Fibroblast of gingiva (primary cell): ENCODE measurements around the gene SLC25A18.
A peak's percentile ranks its signal among the peaks of the same experiment; 100 is the strongest.
"Not testable (repeated sequence)": the region's sequence is repeated elsewhere in the genome, so short reads cannot be mapped to it uniquely, and the experiment has no call there.

ENCODE experiments used
- DNase-seq: peaks from one replicate; pipeline ENCODE4 v3.0.0-alpha.2; 2011; ENCODE audit warnings: low read depth

Gene SLC25A18

DNA sequence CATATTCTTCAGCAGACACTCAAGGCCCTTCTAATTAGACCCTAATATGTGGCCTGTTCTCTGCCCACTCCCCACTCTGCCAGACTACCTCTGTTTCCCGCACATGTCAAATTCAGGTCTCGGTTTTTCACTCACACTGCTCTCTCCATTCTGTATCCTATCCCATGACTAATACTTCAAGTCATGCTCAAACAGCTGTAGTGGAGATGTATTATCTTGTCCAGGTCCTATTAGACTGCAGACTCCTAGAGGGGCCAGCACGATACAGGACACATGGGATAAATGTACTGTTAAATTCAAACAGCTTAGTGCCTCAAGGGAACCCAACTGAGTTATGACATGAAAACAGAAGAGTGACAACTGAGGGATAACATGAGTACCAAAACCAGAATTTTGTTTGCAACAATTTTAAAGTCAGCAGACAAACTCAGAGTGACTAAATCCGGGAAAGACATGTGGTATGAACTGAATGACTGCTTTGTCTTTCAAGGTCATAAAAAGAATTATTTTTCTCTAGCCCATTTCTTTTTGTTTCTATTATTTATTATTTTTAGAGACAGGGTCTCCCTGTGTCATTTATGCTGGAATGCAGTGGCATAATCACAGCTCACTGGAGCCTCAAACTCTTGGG is 44.7 kb downstream of the SLC25A18 start:
- DNase-seq = no peak

DNA sequence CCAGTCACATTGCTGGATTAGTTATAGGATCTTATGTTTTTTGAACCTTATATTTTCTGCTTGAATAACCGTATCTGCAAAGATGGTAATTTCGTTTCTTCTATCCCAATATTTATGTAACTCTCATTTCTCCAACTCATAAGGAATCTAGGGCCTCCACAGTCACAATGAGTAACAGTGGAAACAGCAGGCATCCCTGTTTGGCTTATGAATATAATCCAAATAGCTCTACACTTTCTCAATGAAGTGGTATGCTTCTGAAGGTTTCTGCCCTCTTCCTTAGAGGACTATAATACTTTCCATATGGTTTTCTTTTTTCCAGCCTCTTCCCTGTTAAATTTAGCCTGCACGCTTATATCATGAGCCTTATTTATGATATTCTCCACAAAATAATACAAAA is 48.8 kb downstream of the SLC25A18 start:
- DNase-seq = peak; percentile 46

DNA sequence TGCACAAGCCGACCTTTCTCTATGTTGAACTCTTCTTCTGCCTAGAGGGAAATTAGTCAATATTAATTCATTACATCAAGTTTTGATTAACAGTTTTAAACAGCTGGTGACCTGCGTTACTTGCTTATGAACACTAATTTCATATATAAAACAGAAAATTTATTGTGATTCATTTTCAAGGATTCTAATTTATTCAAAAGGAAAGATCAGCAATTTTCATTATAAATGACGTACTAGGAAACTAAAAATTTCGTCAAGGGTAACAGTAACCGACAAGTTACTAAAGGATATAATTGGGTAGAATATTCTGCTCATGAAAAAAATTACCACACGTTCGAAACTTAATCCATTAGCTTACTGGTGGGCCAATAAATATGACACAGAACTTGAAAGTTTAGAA is 50.0 kb downstream of the SLC25A18 start:
- DNase-seq = no peak

DNA sequence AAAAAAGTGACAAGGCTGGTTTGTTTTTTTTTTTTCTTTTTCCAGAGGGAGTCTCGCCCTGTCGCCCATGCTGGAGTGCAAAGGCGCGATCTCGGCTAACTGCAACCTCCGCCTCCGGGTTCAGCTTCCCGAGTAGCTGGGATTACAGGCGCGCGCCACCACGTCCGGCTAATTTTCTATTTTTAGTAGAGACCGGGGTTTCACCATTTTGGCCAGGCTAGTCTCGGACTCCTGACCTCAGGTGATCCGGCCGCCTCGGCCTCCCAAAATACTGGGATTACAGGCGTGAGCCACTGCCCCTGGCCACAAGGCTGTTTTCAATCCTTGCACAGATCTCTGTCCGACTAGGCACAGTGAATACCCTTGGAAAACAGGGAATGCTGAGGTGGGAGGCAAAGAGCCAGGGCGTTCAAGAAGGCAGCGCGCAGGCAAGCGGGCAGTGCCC is 64.7 kb downstream of the SLC25A18 start:
- no peak for DNase-seq

DNA sequence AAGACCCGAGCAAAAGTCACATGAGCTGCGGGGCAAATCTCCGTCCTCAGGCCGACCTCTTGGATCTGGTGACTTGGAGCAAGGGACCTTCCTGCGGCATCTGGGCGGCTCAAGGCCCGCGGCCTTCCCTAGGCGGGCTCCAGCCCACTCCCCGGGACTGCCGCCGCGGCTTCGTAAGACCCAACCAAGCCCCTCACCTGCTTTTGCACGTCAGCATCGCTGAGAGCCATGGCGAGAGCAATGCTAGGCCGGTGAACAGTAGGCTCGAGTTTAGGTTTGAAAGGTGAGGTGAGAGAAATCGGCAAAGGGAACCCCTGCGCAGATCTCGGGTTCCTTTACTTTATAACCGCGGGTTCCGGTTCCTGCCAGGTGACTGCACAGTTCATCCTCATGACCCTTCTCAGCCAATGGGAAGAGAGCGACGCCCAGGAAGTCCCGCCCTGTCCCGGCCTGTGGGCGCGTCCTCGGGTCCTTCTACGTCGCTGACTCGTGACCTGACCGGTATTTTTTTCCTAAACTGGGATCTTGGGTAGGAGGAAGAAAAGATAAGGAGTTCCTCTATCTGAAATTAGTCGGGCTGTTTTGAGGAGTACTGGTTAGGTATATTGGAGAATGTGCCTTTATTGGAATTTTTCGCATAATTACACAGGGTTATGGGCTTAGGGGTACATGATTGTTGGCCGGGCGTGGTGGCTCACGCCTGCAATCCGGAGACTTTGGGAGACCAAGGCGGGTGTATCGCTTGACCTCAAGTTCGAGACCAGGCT is 65.3 kb downstream of the SLC25A18 start, which contains the start of gene ATP6V1E1:
TSS of gene ATP6V1E1 (minus strand) at position 344 of the 767 bp plus-strand sequence. CDS start at position 230, 114 bp downstream.
- DNase-seq = peak; percentile 96

GRCh38 chr22:17629173-17629489 is 65.8 kb downstream of the SLC25A18 start:
- no peak for DNase-seq

DNA sequence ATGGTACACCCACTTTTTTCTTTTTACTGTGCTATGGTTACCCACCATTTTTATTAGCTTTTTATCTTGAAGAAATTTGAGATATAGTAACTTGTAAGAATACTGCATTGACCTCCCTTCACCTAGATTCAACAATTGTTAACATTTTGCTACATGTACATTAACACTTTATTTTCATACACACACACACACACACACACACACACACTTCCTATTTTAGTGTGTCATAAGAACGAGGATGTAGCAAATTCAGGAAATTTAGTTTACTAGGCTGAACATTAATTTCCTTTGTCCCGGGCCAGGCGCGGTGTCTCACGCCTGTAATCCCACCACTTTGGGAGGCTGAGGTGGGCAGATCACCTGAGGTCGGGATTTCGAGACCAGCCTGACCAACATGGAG is 66.3 kb downstream of the SLC25A18 start:
- no peak for DNase-seq

DNA sequence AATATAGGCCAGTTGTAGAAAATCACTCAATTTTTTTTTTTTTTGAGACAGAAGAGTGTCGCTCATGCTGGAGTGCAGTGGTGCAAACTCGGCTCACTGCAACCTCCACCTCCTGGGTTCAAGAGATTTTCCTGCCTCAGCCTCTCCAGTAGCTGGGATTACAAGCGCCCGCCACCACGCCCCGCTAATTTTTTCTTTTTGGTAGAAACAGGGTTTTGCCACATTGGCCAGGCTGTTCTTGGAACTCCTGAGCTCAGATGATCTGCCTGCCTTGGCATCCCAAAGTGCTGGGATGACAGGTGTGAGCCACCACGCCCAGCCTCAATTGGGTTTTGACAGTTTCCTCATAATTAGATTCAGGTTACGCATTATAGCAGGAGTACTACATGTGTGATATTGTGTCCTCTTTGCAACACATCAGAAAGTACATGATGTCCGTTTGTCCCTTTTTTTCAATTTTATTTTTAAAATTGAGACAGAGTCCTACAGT is 67.8 kb downstream of the SLC25A18 start:
- DNase-seq = no peak

GRCh38 chr22:17633217-17633997 is 70.1 kb downstream of the SLC25A18 start:
- peak; percentile 34 for DNase-seq

DNA sequence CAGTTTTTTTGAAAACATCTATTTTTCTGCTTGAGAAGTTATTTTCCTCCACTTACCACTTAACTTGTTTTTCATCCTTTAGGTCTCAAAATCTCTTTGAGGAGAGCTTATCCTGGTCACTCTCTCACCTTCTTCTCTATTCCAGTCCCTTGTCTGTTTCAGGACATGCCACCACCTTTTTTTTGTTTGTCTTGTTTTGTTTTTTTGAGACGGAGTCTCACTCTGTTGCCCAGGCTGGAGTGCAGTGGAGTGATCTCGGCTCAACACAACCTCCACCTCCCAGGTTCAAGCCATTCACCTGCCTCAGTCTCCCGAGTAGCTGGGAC is 70.7 kb downstream of the SLC25A18 start:
- no peak for DNase-seq

DNA sequence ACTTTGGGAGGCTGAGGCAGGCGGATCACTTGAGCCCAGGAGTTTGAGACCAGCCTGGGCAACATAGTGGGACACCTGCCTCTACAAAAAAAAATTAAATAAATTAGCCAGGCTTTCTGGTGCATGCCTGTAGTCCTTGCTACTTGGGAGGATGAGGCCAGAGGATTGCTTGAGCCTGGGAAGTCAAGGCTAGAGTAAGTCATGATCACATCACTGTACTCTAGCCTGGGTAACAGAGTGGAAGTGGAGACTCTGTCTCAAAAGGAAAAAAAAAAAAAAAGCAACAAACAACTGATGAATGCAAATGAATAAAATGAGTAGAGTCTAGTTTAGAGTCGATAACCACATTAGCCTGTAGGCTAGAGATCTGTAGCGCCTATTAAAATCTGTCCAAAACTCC is 71.4 kb downstream of the SLC25A18 start:
- no peak for DNase-seq

DNA sequence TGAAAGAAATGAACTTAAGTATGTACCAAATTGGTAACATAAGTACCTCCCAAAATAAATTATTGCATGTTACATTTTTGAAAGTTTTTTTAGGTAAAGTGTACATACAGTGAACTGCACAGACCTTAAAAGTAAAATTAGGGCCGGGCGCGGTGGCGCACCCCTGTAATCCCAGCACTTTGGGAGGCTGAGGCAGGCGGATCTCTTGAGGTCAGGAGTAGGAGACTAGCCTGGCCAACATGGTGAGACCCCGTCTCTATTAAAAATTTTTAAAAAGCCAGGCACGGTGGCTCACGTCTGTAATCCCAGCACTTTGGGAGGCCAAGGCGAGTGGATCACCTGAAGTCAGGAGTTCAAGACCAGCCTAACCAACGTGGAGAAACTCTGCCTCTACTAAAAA is 73.6 kb downstream of the SLC25A18 start:
- not testable (repeated sequence) for DNase-seq

DNA sequence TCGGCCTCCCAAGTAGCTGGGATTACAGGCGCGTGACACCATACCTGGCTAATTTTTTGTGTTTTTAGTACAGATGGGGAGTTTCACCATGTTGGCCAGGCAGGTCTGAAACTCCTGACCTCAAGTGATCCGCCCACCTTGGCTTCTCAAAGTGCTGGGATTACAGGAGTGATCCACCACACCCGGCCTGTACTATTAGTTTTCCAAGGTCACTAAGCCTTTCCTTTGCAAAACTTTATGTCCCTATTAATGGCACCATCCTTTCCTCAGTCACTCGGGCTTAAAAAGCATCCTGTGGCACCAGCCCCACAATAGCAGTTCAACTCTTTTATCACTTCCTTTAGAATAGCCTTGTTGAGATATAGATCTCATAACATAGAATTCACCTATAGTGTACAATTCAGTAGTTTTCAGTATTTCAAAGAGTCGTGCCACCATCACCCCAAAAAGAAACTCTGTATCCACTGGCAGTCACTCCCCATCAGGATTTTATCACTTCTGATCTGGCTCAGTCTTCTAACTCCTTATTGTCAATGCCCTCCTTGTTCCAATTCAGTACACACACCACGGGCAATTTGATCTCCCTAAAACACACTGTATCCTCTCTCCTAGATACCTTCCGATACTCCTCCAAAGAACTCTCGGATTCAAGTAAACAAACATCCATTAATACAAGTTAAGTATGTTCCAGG is 74.3 kb downstream of the SLC25A18 start:
- no peak for DNase-seq

- no peak for DNase-seq
Observed at GRCh38 chr22:17638182-17638431, 74.8 kb downstream of the SLC25A18 start.

DNA sequence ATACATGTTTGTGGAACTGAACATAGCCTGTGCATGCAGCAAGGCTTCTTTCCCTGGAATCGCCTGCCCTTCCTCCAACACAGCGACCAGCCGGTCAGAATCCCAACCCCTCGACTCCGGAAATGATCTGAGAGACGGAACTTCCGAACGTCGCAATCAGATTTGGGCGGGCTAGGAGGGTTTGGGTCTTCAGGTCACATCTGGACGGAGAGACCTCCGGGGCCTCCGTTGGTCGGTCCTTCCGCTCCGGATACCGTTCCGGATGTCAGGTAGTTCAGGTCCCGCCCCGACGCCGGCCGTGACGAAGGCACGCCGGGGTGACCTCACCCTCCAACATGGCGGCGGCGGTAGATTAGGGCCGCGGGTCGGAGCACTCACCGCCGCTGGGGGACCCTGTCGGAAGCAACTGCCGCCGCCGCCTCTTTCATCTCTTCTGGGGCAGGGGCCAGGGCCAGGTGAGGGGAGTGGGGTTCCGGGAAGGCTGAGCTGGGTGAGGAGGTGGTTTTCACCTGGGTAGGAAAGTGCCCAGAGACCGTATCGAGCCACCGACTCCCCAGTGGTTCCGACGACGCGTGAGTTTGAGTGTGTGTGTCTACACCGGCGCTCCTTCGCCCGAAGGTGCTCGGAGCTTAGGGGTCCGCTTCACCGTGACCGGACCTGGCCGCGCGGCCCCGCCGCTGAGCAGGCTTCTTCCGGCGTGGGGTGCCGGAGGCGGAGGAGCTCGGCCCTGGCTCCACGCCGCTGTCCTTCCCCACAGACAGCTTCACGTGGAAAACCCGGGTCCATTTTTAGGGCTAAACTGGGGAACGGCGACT is 75.3 kb downstream of the SLC25A18 start, which contains the start of gene BCL2L13:
TSS of gene BCL2L13 (plus strand) at position 326 of the 815 bp plus-strand sequence. CDS start 16,955 bp downstream, outside the sequence.
- DNase-seq = peak; percentile 91

DNA sequence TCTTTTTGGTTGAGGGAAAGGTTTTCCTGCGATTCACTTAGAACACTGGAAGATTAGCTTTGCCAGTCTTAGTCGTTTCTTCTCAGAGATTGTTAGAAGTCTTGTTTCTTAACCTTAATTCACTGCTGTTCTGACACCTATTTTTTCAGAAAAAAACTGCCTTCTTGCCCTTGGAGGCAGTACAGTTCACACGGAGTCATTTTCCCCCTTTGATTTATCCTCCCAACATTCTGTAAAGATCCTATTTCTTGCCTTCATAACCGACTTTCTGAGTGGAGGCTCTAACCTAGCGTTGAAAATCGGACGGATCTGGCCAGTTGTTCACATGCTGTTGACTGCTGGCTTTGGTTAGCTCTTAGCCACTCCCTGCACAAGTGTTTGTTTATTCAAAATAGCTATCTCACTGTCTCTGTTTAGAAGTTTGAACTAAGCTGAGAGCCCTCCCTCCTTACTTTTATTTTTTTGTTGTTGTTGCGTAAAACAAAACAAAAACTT is 76.0 kb downstream of the SLC25A18 start:
- peak; percentile 82 for DNase-seq
